Kidney (tissue), 14 donors: ENCODE measurements around the gene ZNF281. TPM values are rescaled to one million over a fixed set of nuclear protein-coding genes. Genes with fewer than 3 reads are reported as not detected.

Source experiments
- DNase-seq, 5 donors: peaks; one replicate each; pipeline ENCODE4 v3.0.0-alpha.2; 2013 to 2020
- FAIRE-seq: peaks from 2 replicates; lab custom pipeline; 2012; peaks lifted over from hg19 to GRCh38; lab: Jason Lieb, UNC
- H3K27ac ChIP-seq, 2 donors: one replicate each; pipeline ENCODE4 v1.7.0; 2013; ENCODE audit warnings: low read depth in 2 of 2, low read length in 2 of 2, inconsistent platforms in 1 of 2
- H3K27me3 ChIP-seq: one replicate; pipeline ENCODE4 v1.7.1; 2013; ENCODE audit warnings: low read length, inconsistent platforms; ENCODE audit not compliant: control insufficient read depth, insufficient read depth
- H3K36me3 ChIP-seq, 3 donors: one replicate each; pipeline versions ENCODE4 v1.7.0 to v1.7.1; 2013; ENCODE audit warnings: low read length in 3 of 3, control low read depth in 1 of 3, inconsistent platforms in 1 of 3; ENCODE audit not compliant: insufficient read depth in 3 of 3, control insufficient read depth in 2 of 3
- H3K4me1 ChIP-seq, 3 donors: one replicate each; pipeline versions ENCODE4 v1.7.0 to v1.7.1; 2013; ENCODE audit warnings: low read length in 3 of 3, inconsistent platforms in 1 of 3, low read depth in 1 of 3; ENCODE audit not compliant: control insufficient read depth in 2 of 3, insufficient read depth in 2 of 3
- H3K4me3 ChIP-seq, 3 donors: one replicate each; pipeline versions ENCODE4 v1.7.0 to v1.8.1; 2013; ENCODE audit warnings: low read length in 3 of 3, control low read depth in 1 of 3, inconsistent platforms in 1 of 3
- H3K9ac ChIP-seq, 3 donors: one replicate each; pipeline versions ENCODE4 v1.7.0 to v1.7.1; 2013; ENCODE audit warnings: low read length in 3 of 3, control low read depth in 1 of 3, inconsistent platforms in 1 of 3
- H3K9me3 ChIP-seq, 3 donors: one replicate each; pipeline versions ENCODE4 v1.7.0 to v1.7.1; 2013; ENCODE audit warnings: low read length in 3 of 3, control low read depth in 1 of 3, inconsistent platforms in 1 of 3; ENCODE audit not compliant: control insufficient read depth in 2 of 3, insufficient read depth in 1 of 3
- CTCF ChIP-seq: IDR thresholded peaks from 3 replicates; pipeline ENCODE4 v1.5.1; 2012; ENCODE audit warnings: mild to moderate bottlenecking, moderate library complexity, borderline replicate concordance; ENCODE audit not compliant: insufficient read depth; ENCODE audit errors: extremely low read depth
- intact Hi-C: fragments of 100-400 bp; cut with DNase I; formaldehyde crosslinking; loops from one replicate; pipeline ENCODE4 v1.11.1; 2022
- polyA plus RNA-seq: library from polyadenylated mRNA; stranded (reverse); fragments of 350-450 nt; fragmentation: Illumina TruSeq; extraction: RNeasy Lipid Tissue Mini Kit (QIAGEN cat#74804); gene quantifications from one replicate; pipeline ENCODE4 v1.2.3, GENCODE V29; 2014; ENCODE audit warnings: low read depth, low replicate concordance; ENCODE audit not compliant: insufficient read depth
- total RNA-seq: library from RNA; stranded (reverse); fragmentation: NEBNext Ultra II Directional; extraction: Animal tissue kit (Norgen Biotek cat#: 25700); gene quantifications from one replicate; pipeline ENCODE4 v1.2.1, GENCODE V29; 2021
- donor health status: control.
- donor health status: control.
- donor health status: control.
- donor health status: control.
- donor health status: control.
- donor health status: DM: yes; HTN: yes; CAD: no.
- donor health status: Normal renal cell carcinoma (clear cell type).

Gene ZNF281
- total and polyA plus RNA-seq, 2 donors from 2014 or later: 4.0 to 13.1 TPM

GRCh38 chr1:200435200-200435780, 25.5 kb upstream of the ZNF281 start:
- no peak for FAIRE-seq
- Histone ChIP-seq H3K27ac (no peak overlapping the region), H3K9ac (no peak overlapping the region), H3K4me1 (no peaks in the 10 kb centered on the region), H3K36me3 (no peaks in the 10 kb centered on the region), H3K27me3 (no peaks in the 10 kb centered on the region), H3K9me3 (no peaks in the 10 kb centered on the region), H3K4me3 (no peak overlapping the region)
- no peak for DNase-seq
- no peak for TF ChIP-seq CTCF
- intact Hi-C loops: no loop called here

GRCh38 chr1:200433586-200433985, 23.8 kb upstream of the ZNF281 start:
- TF ChIP-seq CTCF: no peak
- no peaks in the 10 kb centered on the region for H3K27me3 ChIP-seq
- no peak for FAIRE-seq
- no peaks in the 10 kb centered on the region for H3K36me3 ChIP-seq
- no peak overlapping the region for H3K9ac ChIP-seq
- H3K4me1 ChIP-seq: no peaks in the 10 kb centered on the region
- H3K4me3 ChIP-seq: no peak overlapping the region
- no peak for DNase-seq
- intact Hi-C loops: no loop called here
- no peaks in the 10 kb centered on the region for H3K9me3 ChIP-seq
- H3K27ac ChIP-seq: no peak overlapping the region

GRCh38 chr1:200432586-200432985, 22.8 kb upstream of the ZNF281 start:
- DNase-seq (no peak), FAIRE-seq (no peak)
- Histone ChIP-seq H3K9ac (no peak overlapping the region), H3K4me3 (no peak overlapping the region), H3K27me3 (no peaks in the 10 kb centered on the region), H3K27ac (no peak overlapping the region), H3K4me1 (no peaks in the 10 kb centered on the region), H3K9me3 (no peaks in the 10 kb centered on the region), H3K36me3 (no peaks in the 10 kb centered on the region)
- no peak for TF ChIP-seq CTCF
- intact Hi-C loops: no loop called here

GRCh38 chr1:200429221-200429751, 19.4 kb upstream of the ZNF281 start:
- no peaks in the 10 kb centered on the region for H3K4me1 ChIP-seq
- no peaks in the 10 kb centered on the region for H3K27me3 ChIP-seq
- no peaks in the 10 kb centered on the region for H3K36me3 ChIP-seq
- no peak for FAIRE-seq
- DNase-seq: no peak
- no peak for TF ChIP-seq CTCF
- no peak overlapping the region for H3K9ac ChIP-seq
- intact Hi-C loops: no loop called here
- no peak overlapping the region for H3K27ac ChIP-seq
- no peak overlapping the region for H3K4me3 ChIP-seq
- no peaks in the 10 kb centered on the region for H3K9me3 ChIP-seq
